ENCODE results near the gene CSF3R. TPM values are rescaled to one million over a fixed set of nuclear protein-coding genes. Genes with fewer than 3 reads are reported as not detected.

CSF3R gene
- total RNA-seq, 2 donors from 2014 or later, result 5.2 TPM; not detected in 1

DNA sequence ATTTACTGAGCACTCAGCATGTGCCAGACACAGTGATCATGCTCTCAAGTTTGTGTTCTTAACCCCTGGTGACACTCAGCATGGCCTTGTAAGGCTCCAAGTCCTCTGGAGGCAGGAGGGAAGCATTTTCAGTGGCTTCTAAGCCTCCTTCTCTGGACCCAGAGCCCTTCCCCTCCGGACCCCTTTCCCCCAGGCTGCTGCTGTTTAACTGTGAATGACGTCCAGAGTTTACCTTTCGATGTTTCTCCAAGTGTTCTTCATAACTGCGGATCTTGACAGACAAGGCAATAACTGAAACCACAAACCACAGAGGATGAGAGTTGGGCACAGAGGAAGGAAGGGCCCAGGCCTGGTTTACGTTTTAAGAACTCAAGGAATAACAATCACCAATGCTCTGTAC, 25.0 kb downstream of the CSF3R start:
- no peaks in the 10 kb centered on the region for H3K9me3 ChIP-seq
- ATAC-seq, result no peak
- H3K36me3 ChIP-seq (replicated peaks in 1 of 2; ENCODE audit: insufficient read depth in 1 of 2, low read depth in 2 of 2), result peaks cover 0 to 27% of the 10 kb centered on the region in 2 donors
- H3K4me3 ChIP-seq, result no peak overlapping the region
- H3K4me1 ChIP-seq, result no peaks in the 10 kb centered on the region
- H3K27me3 ChIP-seq, result no peaks in the 10 kb centered on the region
- TF ChIP-seq, protein P1, sequence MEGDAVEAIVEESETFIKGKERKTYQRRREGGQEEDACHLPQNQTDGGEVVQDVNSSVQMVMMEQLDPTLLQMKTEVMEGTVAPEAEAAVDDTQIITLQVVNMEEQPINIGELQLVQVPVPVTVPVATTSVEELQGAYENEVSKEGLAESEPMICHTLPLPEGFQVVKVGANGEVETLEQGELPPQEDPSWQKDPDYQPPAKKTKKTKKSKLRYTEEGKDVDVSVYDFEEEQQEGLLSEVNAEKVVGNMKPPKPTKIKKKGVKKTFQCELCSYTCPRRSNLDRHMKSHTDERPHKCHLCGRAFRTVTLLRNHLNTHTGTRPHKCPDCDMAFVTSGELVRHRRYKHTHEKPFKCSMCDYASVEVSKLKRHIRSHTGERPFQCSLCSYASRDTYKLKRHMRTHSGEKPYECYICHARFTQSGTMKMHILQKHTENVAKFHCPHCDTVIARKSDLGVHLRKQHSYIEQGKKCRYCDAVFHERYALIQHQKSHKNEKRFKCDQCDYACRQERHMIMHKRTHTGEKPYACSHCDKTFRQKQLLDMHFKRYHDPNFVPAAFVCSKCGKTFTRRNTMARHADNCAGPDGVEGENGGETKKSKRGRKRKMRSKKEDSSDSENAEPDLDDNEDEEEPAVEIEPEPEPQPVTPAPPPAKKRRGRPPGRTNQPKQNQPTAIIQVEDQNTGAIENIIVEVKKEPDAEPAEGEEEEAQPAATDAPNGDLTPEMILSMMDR (IDR thresholded peaks at IDR 0.05), result no peak
- no peak for TF ChIP-seq POLR2A (IDR thresholded peaks at IDR 0.05)
- intact Hi-C loops (cut with DNase I), result no loop called here
- no peak for DNase-seq
- 46 to 76% methylated on average over 5 of the region's 5 CpGs for WGBS, 2 donors
- H3K27ac ChIP-seq, result no peak overlapping the region

DNA sequence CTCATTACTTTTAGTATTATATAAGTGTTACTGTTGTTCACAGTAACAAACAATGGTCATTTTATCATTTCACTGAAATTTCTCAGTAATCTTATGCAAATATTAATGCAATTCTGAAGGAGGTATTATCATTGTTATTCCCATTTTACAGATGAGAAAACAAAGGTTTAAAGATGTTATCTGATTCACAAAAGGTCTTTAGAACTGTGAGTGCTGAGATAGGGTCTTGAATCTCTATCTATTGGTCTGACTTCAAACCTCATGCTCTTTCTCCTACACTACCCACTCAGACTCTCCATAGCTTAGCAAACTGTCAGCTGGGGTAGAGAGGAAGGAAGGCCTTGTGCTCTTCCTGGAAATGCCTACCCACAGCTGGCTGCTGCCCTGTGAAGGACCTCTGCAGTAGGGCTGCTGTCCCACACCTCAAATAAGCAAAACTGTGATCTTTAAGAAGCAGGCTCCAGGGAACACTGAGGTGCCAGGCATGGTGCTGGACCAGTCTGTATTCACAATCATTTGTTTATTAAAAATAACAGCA, 26.3 kb downstream of the CSF3R start:
- Histone ChIP-seq H3K9me3 (no peaks in the 10 kb centered on the region), H3K36me3 (replicated peaks in 1 of 2; ENCODE audit: insufficient read depth in 1 of 2, low read depth in 2 of 2) (peaks cover 0 to 27% of the 10 kb centered on the region in 2 donors), H3K27ac (no peak overlapping the region), H3K4me3 (no peak overlapping the region), H3K4me1 (no peaks in the 10 kb centered on the region), H3K27me3 (no peaks in the 10 kb centered on the region)
- DNase-seq (no peak), ATAC-seq (no peak)
- TF ChIP-seq, protein P1 (IDR thresholded peaks at IDR 0.05), result no peak
- no peak for TF ChIP-seq POLR2A (IDR thresholded peaks at IDR 0.05)
- intact Hi-C loops (cut with DNase I), result no loop called here

DNA sequence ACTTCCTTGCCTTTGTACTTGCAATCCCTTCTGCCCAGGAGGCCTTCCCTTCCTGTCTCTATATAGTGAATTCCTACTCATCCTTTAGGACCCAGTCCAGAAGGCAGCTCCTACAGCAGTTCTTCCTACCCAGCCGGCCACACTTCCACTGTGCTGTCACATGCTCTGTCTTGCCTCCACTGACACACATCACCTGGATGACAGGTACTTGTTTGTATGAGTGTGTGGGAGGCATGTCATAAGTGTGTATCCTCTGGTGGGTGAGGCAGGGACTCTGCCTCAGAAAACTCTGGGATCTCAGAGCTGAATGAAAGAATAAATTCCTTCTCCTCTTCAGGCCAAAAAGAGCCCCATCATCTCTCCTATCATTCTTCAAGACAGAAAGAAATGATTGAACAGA, 27.3 kb downstream of the CSF3R start:
- Histone ChIP-seq H3K4me3 (no peak overlapping the region), H3K9me3 (no peaks in the 10 kb centered on the region), H3K4me1 (peaks cover 10% of the 10 kb centered on the region), H3K27ac (no peak overlapping the region), H3K27me3 (no peaks in the 10 kb centered on the region), H3K36me3 (replicated peaks in 1 of 2; ENCODE audit: insufficient read depth in 1 of 2, low read depth in 2 of 2) (peaks cover 0 to 20% of the 10 kb centered on the region in 2 donors)
- TF ChIP-seq POLR2A (IDR thresholded peaks at IDR 0.05), result no peak
- TF ChIP-seq, protein P1 (IDR thresholded peaks at IDR 0.05), result no peak
- no peak for DNase-seq
- no peak for ATAC-seq
- intact Hi-C loops (cut with DNase I), result no loop called here
- WGBS, 2 donors, result 61 to 80% methylated on average over 1 of the region's 1 CpG

DNA sequence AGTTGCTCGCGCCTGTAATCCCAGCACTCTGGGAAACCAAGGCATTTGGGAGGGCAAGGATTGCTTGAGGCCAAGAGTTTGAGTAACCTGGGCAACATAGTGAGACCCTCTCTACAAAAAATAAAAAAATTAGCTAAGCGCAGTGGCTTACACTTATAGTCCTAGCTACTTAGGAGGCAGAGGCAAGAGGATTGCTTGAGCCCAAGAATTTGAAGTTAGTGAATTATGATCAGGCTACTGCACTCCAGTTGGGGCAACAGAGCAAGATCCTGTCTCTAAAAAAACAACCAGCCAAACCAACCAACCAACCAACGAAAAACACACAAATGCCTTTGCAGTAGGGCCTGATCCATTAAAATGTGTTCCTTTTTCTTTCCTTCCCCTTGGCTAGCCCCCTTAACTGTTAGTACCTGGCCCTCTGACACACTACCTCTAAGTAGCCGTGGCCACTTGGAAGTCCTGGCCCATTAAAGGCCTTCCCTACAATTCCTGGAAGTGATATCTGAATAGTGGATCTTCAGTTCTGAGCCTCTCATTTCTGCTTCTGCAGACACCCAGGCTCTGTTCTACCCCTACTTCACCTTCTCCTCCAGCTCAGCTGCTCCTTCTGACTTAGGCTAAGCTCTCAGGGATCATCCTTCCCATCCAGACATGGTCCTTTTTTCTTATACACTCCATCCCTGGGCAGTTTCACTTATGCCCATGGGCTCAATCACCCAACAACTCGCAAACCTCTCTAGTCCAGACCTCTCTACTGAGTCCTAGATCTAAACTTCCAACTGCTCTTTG, 28.9 kb downstream of the CSF3R start:
- WGBS, 2 donors, result 83 to 85% methylated on average over 6 of the region's 6 CpGs
- DNase-seq (no peak), ATAC-seq (no peak)
- no peak for TF ChIP-seq POLR2A (IDR thresholded peaks at IDR 0.05)
- TF ChIP-seq, protein P1 (IDR thresholded peaks at IDR 0.05), result no peak
- Histone ChIP-seq H3K27ac (no peak overlapping the region), H3K36me3 (replicated peaks in 1 of 2; ENCODE audit: insufficient read depth in 1 of 2, low read depth in 2 of 2) (peaks cover 0 to 17% of the 10 kb centered on the region in 2 donors), H3K27me3 (no peaks in the 10 kb centered on the region), H3K9me3 (no peaks in the 10 kb centered on the region), H3K4me1 (peaks cover 14% of the 10 kb centered on the region), H3K4me3 (no peak overlapping the region)
- intact Hi-C loops (cut with DNase I), result no loop called here

DNA sequence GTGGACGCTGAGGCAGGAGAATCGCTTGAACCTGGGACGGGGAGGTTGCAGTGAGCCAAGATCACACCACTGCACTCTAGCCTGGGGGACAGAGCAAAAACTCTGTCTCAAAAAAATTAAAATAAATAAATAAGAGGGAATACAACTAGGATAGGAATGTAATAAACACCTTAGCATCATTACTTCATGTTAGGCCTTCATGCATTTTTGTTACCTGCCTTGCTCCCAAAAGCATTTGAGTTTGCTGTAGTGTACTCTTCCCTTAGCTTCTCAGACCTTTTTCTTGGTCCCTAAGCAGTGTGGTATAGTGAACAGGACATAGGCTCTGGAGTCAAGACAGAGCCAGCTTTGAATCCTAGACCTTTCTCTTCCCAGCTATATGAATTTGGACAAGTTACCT, 29.7 kb downstream of the CSF3R start:
- no peaks in the 10 kb centered on the region for H3K27me3 ChIP-seq
- TF ChIP-seq, protein P1 (IDR thresholded peaks at IDR 0.05), result no peak
- no peak for TF ChIP-seq POLR2A (IDR thresholded peaks at IDR 0.05)

More for the DNA sequence above, 29.7 kb downstream of the CSF3R start:
- ATAC-seq, result no peak
- H3K4me1 ChIP-seq, result peaks cover 14% of the 10 kb centered on the region
- no peak overlapping the region for H3K4me3 ChIP-seq
- no peak for DNase-seq
- H3K36me3 ChIP-seq (replicated peaks in 1 of 2; ENCODE audit: insufficient read depth in 1 of 2, low read depth in 2 of 2), result peaks cover 0 to 17% of the 10 kb centered on the region in 2 donors
- no peak overlapping the region for H3K27ac ChIP-seq
- H3K9me3 ChIP-seq, result no peaks in the 10 kb centered on the region
- intact Hi-C loops (cut with DNase I), result no loop called here
- 85 to 90% methylated on average over 3 of the region's 3 CpGs for WGBS, 2 donors
